AG09309 (cell line): ENCODE results near the gene HUNK.

Source experiments
- DNase-seq: peaks from one replicate; pipeline ENCODE4 v3.0.0-alpha.2; 2010; ENCODE audit warnings: low read depth
- H3K4me3 ChIP-seq: 2 replicates; pipeline ENCODE4 v1.5.1; 2011; ENCODE audit warnings: mild to moderate bottlenecking, low read depth, low read length, moderate library complexity; ENCODE audit not compliant: control insufficient read depth
- TF ChIP-seq, protein P1 (sequence below): IDR thresholded peaks from 2 replicates; pipeline ENCODE4 v1.5.1; 2011; ENCODE audit warnings: mild to moderate bottlenecking, low read depth, low read length, inconsistent platforms; ENCODE audit not compliant: insufficient read depth, control insufficient read depth; ENCODE audit errors: missing control alignments

The HUNK gene

GRCh38 chr21:31932470-31932764, 59.6 kb downstream of the HUNK start:
- no peak overlapping the region for H3K4me3 ChIP-seq
- DNase-seq = no peak
- TF ChIP-seq, protein P1, sequence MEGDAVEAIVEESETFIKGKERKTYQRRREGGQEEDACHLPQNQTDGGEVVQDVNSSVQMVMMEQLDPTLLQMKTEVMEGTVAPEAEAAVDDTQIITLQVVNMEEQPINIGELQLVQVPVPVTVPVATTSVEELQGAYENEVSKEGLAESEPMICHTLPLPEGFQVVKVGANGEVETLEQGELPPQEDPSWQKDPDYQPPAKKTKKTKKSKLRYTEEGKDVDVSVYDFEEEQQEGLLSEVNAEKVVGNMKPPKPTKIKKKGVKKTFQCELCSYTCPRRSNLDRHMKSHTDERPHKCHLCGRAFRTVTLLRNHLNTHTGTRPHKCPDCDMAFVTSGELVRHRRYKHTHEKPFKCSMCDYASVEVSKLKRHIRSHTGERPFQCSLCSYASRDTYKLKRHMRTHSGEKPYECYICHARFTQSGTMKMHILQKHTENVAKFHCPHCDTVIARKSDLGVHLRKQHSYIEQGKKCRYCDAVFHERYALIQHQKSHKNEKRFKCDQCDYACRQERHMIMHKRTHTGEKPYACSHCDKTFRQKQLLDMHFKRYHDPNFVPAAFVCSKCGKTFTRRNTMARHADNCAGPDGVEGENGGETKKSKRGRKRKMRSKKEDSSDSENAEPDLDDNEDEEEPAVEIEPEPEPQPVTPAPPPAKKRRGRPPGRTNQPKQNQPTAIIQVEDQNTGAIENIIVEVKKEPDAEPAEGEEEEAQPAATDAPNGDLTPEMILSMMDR = no peak

GRCh38 chr21:31937303-31937702, 64.5 kb downstream of the HUNK start:
- DNase-seq = no peak
- no peak overlapping the region for H3K4me3 ChIP-seq
- TF ChIP-seq, protein P1 = no peak

DNA sequence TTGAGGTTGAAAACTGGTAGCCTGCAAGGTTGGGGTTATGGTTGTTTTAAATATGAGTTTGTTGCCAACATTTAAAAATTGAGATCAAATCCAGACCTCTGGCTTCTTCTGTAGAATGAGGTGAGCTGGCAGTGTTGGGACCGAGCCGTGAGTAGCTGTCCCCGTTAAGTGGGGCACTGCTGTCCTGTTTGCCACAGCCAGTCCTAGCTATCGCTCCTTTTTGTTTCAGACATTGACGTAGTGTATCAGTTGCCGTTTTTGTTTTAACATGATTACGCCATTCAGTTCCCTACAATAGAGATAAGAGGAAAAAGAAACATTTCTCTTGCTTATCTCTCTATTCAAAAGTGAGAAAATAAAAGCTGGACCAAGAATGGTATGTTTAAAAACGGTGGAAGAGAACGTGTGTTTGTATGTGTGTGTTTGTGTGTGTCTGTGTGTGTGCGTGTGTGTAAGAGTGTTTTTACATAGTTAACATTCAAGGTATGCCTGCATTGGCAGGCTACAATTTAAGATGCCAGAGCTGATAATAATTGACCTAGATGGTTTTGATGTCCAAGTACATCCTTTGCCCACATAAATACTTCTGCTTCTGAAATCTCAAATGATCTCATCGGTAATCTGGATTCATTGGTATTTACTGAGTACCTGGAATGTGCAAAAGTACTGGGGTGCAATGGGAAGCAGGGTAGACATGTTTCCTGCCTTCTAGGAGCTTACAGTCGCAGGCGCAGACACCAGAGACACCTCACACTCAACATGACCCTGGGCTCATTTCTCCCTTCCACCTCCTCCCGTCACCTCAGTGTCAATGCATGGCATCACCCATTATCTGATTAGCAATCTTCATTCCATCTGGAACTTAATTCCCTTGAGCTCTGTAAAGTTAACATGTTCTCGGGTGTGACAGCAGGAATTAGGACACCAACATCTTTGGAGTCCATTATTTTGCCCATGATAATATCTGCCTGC, 65.8 kb downstream of the HUNK start:
- no peak overlapping the region for H3K4me3 ChIP-seq
- TF ChIP-seq, protein P1 = no peak
- DNase-seq = no peak

DNA sequence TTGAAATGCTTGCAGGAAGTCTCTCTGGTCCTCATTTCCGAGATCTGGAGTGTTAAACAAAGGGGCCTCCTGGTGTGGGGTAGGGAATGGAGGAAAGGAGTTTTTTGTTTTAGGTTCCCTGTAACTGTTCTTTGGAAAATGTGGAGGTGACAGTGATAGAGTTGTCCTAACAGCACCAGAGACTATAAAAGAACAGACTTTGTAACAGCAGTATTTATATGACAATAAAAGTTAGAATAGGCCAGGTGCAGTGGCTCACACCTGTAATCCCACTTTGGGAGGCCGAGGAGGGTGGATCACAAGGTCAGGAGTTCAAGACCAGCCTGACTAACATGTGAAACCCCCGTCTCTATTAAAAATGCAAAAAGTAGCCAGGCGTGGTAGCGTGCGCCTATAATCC, 68.9 kb downstream of the HUNK start:
- DNase-seq = no peak

GRCh38 chr21:31943561-31943960, 70.7 kb downstream of the HUNK start:
- TF ChIP-seq, protein P1 = no peak
- DNase-seq = no peak
- H3K4me3 ChIP-seq = no peak overlapping the region

More for the DNA sequence above, 68.9 kb downstream of the HUNK start:
- no peak overlapping the region for H3K4me3 ChIP-seq
- TF ChIP-seq, protein P1 = no peak

DNA sequence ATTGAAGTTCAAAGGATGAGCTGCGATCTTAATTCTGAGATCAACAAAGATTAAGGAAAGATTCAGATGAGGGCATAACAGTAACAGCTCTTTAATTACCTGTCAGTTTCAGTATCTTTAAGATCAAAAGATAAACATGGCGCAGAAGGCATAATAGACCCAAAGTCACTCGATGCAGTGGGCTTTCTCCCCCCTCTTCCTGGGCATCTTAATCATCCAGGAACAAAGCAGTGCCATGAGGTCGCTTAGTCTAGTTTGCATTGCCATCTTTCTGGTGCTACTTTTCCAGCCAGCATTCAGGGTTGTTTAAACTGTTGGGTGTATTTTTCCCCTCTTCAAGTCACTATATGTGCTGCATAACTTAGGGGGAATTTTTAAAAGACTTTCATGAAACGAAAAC, 72.3 kb downstream of the HUNK start:
- TF ChIP-seq, protein P1 = no peak
- no peak overlapping the region for H3K4me3 ChIP-seq
- DNase-seq = no peak
